SH-SY5Y (cell line): ENCODE data around the gene ADAMTS2.

Experiments used
- GATA2 ChIP-seq: IDR thresholded peaks from 2 replicates; pipeline ENCODE4 v1.6.1; 2011; ENCODE audit warnings: mild to moderate bottlenecking, low read depth, low read length
- GATA3 ChIP-seq: IDR thresholded peaks from 2 replicates; pipeline ENCODE4 v1.6.1; 2011; ENCODE audit warnings: low read depth, mild to moderate bottlenecking, low read length, moderate library complexity

GRCh38 chr5:179128041-179128365 is 217.3 kb downstream of the ADAMTS2 start:
- TF ChIP-seq GATA3 (no peak), GATA2 (no peak)
